ENCODE data around the gene POLK. TPM values are rescaled to one million over a fixed set of nuclear protein-coding genes. Genes with fewer than 3 reads are reported as not detected.

POLK gene
- total RNA-seq, 2 experiments from 2014 or later, result 29.8 to 30.7 TPM

DNA sequence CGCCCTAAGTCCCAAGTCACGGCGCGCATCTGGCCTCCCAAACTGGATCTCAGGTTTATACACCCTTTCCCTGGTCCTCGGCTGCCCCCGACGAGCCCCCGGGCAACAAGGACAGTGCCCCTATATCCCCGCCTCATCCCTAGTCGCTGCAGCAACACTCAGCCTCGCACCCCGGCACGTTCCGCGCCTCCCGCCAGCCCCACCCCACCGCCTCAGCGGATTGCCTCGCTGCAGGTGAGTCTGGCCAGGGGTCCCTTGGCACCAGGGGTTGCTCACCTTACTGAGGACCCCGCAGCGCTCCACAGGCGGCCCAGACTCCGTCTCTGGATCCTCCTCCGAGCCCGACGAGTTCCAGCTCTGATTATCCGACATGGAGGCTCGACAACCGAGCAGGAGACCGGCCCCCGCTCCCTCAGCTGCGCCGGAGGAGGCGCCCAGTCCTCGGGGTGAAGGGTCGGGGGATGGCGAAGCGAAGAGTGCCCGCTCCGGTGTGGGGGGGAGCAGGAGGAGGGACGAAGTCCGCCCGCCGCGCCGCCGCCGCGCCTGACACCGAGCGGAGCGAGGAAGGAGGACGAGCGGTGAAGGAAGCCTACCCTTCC, 756 bp upstream of the POLK start:
- peak; percentile 39 for DNase-seq

DNA sequence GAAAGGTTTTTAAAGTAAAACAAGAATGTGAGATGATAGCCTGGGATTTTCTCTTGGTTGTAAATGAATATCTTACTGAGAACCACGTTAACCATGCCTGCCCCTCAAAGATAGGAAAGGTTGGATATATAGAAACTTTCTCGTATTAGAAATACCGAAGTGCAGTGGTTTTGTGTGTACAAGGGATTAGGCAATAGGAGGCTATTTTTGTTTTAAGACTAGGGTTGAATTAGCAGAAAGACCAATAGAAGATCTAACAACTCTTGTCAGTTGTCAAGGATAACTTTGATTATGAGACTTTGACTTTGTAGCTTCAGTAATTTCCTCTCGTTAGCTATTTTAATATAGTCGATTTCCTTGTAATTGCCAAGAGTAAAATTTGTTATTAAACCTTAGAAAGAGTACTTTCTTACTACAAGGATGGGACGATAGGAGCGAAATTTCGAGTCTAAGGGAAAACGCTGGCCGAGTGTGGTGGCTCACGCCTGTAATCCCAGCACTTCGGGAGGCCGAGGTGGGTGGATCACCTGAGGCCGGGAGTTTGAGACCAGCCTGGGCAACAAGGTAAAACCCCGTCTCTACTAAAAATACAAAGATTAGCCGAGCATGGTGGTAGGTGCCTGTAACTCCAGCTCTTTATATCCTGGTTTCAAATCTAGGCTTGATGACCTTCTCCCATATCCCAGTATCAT, 838 bp downstream of the POLK start:
- CTCF ChIA-PET, result interaction anchor here (0.8 to 1.5 kb wide), 3 partner anchors 9 to 176 kb away, joined by 3 to 4 read pairs (median 3); partner anchors contain the start of gene HMGCR
- Mint-ChIP-seq H3K27me3 (ENCODE audit: low read depth) (no peaks in the 10 kb centered on the region), H3K4me1 (ENCODE audit: low read depth) (peaks cover 40% of the 10 kb centered on the region), H3K4me3 (peak overlapping the region; percentile 97), H3K36me3 (ENCODE audit: low read depth) (peaks cover 27% of the 10 kb centered on the region), H3K27ac (peak overlapping the region; percentile 96), H3K9me3 (ENCODE audit: insufficient read depth) (no peaks in the 10 kb centered on the region)
- POLR2A ChIA-PET, result interaction anchor here (0.8 to 1.2 kb wide), 3 partner anchors 8 to 75 kb away, joined by 3 to 5 read pairs (median 4); no protein-coding TSS in a partner anchor
- DNase-seq (no peak), ATAC-seq (no peak)

More for the DNA sequence above, 756 bp upstream of the POLK start:
- ChIA-PET POLR2A (interaction anchor here (0.7 to 1.2 kb wide), 5 partner anchors 57 to 174 kb away, joined by 3 to 6 read pairs (median 3); partner anchors contain the start of gene HMGCR), CTCF (interaction anchor here (0.9 to 1.9 kb wide), 4 partner anchors 168 to 451 kb away, joined by 3 to 7 read pairs (median 4); partner anchors contain the start of gene POC5)
- Mint-ChIP-seq H3K9me3 (ENCODE audit: insufficient read depth) (no peaks in the 10 kb centered on the region), H3K27me3 (ENCODE audit: low read depth) (no peaks in the 10 kb centered on the region), H3K4me1 (ENCODE audit: low read depth) (peaks cover 36% of the 10 kb centered on the region), H3K36me3 (ENCODE audit: low read depth) (peaks cover 20% of the 10 kb centered on the region), H3K27ac (peak overlapping the region; percentile 96), H3K4me3 (peak overlapping the region; percentile 97)
- peak; percentile 57 for ATAC-seq

GRCh38 chr5:75513841-75514240, 2.1 kb downstream of the POLK start:
- no peaks in the 10 kb centered on the region for H3K27me3 Mint-ChIP-seq (ENCODE audit: low read depth)
- H3K4me3 Mint-ChIP-seq, result no peak overlapping the region
- H3K9me3 Mint-ChIP-seq (ENCODE audit: insufficient read depth), result no peaks in the 10 kb centered on the region
- H3K27ac Mint-ChIP-seq, result no peak overlapping the region
- ATAC-seq (no peak), DNase-seq (no peak)
- ChIA-PET POLR2A (no interaction called here), CTCF (no interaction called here)
- H3K36me3 Mint-ChIP-seq (ENCODE audit: low read depth), result peaks cover 33% of the 10 kb centered on the region
- peaks cover 44% of the 10 kb centered on the region for H3K4me1 Mint-ChIP-seq (ENCODE audit: low read depth)

GRCh38 chr5:75514323-75514722, 2.6 kb downstream of the POLK start:
- no peak overlapping the region for H3K27ac Mint-ChIP-seq
- peaks cover 45% of the 10 kb centered on the region for H3K4me1 Mint-ChIP-seq (ENCODE audit: low read depth)
- ChIA-PET CTCF (no interaction called here), POLR2A (no interaction called here)
- ATAC-seq (no peak), DNase-seq (no peak)
- H3K9me3 Mint-ChIP-seq (ENCODE audit: insufficient read depth), result peaks cover 1% of the 10 kb centered on the region
- peaks cover 37% of the 10 kb centered on the region for H3K36me3 Mint-ChIP-seq (ENCODE audit: low read depth)
- no peaks in the 10 kb centered on the region for H3K27me3 Mint-ChIP-seq (ENCODE audit: low read depth)
- H3K4me3 Mint-ChIP-seq, result no peak overlapping the region

DNA sequence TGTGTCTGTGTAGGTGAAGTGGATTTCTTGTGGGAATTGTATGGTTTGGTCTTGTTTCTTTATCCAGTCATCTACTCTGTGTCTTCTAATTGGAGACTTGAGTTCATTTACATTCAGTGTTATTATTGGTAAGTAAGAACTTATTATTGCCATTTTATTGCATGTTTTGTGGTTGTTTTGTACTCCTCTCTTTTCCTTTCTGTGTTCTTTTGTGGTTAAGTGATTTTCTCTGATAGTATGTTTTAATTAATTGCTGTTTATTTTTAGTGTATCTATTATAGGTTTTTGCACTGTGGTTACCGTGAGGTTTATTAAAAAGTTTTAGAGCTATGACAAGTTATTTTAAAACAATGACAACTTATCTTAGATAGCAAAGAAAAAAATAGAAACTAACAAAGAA, 8.1 kb downstream of the POLK start:
- no peak overlapping the region for H3K27ac Mint-ChIP-seq
- DNase-seq, result no peak
- CTCF ChIA-PET, result interaction anchor here (1.7 kb wide), 1 partner anchor 14 kb away, joined by 4 read pairs; no protein-coding TSS in a partner anchor
- peaks cover 30% of the 10 kb centered on the region for H3K9me3 Mint-ChIP-seq (ENCODE audit: insufficient read depth)
- H3K4me1 Mint-ChIP-seq (ENCODE audit: low read depth), result peaks cover 35% of the 10 kb centered on the region
- H3K36me3 Mint-ChIP-seq (ENCODE audit: low read depth), result peaks cover 64% of the 10 kb centered on the region
- H3K27me3 Mint-ChIP-seq (ENCODE audit: low read depth), result no peaks in the 10 kb centered on the region
- no peak overlapping the region for H3K4me3 Mint-ChIP-seq
- POLR2A ChIA-PET, result no interaction called here
- no peak for ATAC-seq

DNA sequence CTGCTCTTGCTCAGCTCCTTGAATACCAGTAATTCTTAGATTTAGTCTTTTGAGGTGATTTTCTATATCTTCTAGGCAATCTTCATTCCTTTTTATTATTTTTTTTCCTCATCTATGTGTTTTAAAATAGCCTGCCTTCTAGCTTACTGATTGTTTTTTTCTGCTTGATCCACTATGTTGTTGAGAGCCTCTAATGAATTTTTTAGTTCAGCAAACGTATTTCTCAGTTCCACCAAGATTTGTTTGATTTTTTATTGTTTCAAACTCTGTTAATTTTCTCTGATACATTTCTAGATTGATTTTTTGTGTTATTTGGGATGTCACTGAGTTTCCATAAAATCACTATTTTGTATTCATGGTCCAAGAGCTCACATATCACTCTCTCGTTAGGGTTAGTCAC, 9.5 kb downstream of the POLK start:
- Mint-ChIP-seq H3K36me3 (ENCODE audit: low read depth) (peaks cover 56% of the 10 kb centered on the region), H3K27ac (no peak overlapping the region)
- POLR2A ChIA-PET, result interaction anchor here (0.6 to 0.8 kb wide), 2 partner anchors 9 to 136 kb away, joined by 4 read pairs; no protein-coding TSS in a partner anchor

DNA sequence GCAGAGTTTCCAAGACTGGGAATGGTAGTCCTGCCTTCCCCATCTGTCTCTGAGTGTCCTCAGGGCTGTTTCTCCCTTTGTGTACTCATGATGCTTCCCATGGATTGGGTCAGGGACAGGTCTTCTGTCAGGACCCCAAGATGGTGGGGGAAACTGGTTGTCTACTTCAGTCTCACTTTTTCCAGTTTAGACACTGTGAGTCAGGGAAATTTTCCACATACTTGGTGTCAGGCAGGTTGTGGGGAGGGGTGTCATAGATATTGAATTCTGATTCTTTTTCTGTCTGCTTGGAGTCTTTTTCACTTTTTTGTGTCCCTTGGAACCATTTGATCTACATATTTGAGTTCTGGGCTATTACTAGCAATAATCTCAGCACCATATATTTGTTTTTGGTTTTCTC, 10.3 kb downstream of the POLK start:
- Mint-ChIP-seq H3K4me3 (no peak overlapping the region), H3K36me3 (ENCODE audit: low read depth) (peaks cover 53% of the 10 kb centered on the region), H3K27ac (no peak overlapping the region), H3K4me1 (ENCODE audit: low read depth) (peaks cover 43% of the 10 kb centered on the region), H3K27me3 (ENCODE audit: low read depth) (no peaks in the 10 kb centered on the region), H3K9me3 (ENCODE audit: insufficient read depth) (peaks cover 30% of the 10 kb centered on the region)
- no peak for DNase-seq
- CTCF ChIA-PET, result no interaction called here
- ATAC-seq, result no peak
- POLR2A ChIA-PET, result no interaction called here

More for the DNA sequence above, 9.5 kb downstream of the POLK start:
- DNase-seq (no peak), ATAC-seq (no peak)
- H3K4me3 Mint-ChIP-seq, result no peak overlapping the region
- H3K9me3 Mint-ChIP-seq (ENCODE audit: insufficient read depth), result peaks cover 30% of the 10 kb centered on the region
- no peaks in the 10 kb centered on the region for H3K27me3 Mint-ChIP-seq (ENCODE audit: low read depth)
- CTCF ChIA-PET, result interaction anchor here (0.7 to 1.7 kb wide), 3 partner anchors 9 to 13 kb away, joined by 3 to 4 read pairs (median 4); partner anchors contain the start of genes CERT1 and POLK
- H3K4me1 Mint-ChIP-seq (ENCODE audit: low read depth), result peaks cover 46% of the 10 kb centered on the region

DNA sequence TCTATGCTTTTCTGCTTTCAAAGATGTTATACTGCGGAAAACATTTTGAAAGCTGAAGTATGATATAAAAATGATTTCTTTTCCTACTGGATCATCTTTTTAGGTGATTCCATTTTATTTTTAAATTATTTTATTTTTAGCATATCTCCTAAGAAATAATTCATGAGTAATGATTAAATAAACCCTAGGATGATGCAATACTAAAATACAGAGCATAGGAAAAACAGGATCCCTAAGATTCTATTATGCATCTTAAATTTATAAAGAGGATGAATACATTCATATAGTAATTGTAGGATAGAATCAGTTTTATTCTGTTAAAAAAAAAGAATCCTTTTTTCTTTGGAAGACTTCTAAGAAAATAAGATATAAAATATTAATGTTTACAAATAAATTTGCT, 10.9 kb downstream of the POLK start:
- Mint-ChIP-seq H3K9me3 (ENCODE audit: insufficient read depth) (peaks cover 30% of the 10 kb centered on the region), H3K36me3 (ENCODE audit: low read depth) (peaks cover 52% of the 10 kb centered on the region), H3K4me1 (ENCODE audit: low read depth) (peaks cover 43% of the 10 kb centered on the region), H3K4me3 (no peak overlapping the region), H3K27ac (no peak overlapping the region), H3K27me3 (ENCODE audit: low read depth) (no peaks in the 10 kb centered on the region)
- ATAC-seq (no peak), DNase-seq (no peak)
- CTCF ChIA-PET, result no interaction called here
- POLR2A ChIA-PET, result no interaction called here

GRCh38 chr5:75523275-75523674, 11.6 kb downstream of the POLK start:
- Mint-ChIP-seq H3K36me3 (ENCODE audit: low read depth) (peaks cover 45% of the 10 kb centered on the region), H3K27me3 (ENCODE audit: low read depth) (no peaks in the 10 kb centered on the region), H3K4me3 (no peak overlapping the region), H3K9me3 (ENCODE audit: insufficient read depth) (peaks cover 30% of the 10 kb centered on the region), H3K27ac (no peak overlapping the region), H3K4me1 (ENCODE audit: low read depth) (peaks cover 38% of the 10 kb centered on the region)
- ATAC-seq, result no peak
- ChIA-PET CTCF (no interaction called here), POLR2A (no interaction called here)
- DNase-seq, result no peak

DNA sequence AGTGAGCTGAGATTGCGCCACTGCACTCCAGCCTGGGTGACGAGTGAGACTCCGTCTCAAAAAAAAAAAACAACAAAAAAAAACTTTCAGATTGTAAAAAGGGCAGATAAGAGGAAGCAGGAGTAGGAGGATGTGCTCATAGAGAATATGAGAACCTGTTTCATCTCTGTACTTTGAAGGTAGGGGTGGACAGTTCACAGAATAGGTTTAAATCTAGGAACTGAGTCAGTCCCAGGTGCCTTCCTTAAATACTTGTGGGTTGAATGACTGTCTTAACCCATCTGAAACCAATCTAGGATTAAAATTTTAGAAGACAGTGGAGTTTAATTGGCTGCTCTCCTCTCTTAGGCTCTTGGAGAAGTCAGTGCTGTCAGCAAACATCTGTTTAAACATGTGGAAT, 12.4 kb downstream of the POLK start:
- Mint-ChIP-seq H3K36me3 (ENCODE audit: low read depth) (peaks cover 43% of the 10 kb centered on the region), H3K9me3 (ENCODE audit: insufficient read depth) (peaks cover 30% of the 10 kb centered on the region), H3K4me1 (ENCODE audit: low read depth) (peaks cover 33% of the 10 kb centered on the region), H3K27me3 (ENCODE audit: low read depth) (no peaks in the 10 kb centered on the region), H3K4me3 (no peak overlapping the region), H3K27ac (no peak overlapping the region)
- ChIA-PET CTCF (no interaction called here), POLR2A (no interaction called here)
- DNase-seq (no peak), ATAC-seq (no peak)

GRCh38 chr5:75524591-75524990, 12.9 kb downstream of the POLK start:
- no peak for DNase-seq
- Mint-ChIP-seq H3K4me1 (ENCODE audit: low read depth) (peaks cover 28% of the 10 kb centered on the region), H3K27ac (no peak overlapping the region), H3K36me3 (ENCODE audit: low read depth) (peaks cover 39% of the 10 kb centered on the region), H3K27me3 (ENCODE audit: low read depth) (no peaks in the 10 kb centered on the region), H3K9me3 (ENCODE audit: insufficient read depth) (peaks cover 27% of the 10 kb centered on the region), H3K4me3 (no peak overlapping the region)
- CTCF ChIA-PET, result no interaction called here
- ATAC-seq, result no peak
- POLR2A ChIA-PET, result no interaction called here

DNA sequence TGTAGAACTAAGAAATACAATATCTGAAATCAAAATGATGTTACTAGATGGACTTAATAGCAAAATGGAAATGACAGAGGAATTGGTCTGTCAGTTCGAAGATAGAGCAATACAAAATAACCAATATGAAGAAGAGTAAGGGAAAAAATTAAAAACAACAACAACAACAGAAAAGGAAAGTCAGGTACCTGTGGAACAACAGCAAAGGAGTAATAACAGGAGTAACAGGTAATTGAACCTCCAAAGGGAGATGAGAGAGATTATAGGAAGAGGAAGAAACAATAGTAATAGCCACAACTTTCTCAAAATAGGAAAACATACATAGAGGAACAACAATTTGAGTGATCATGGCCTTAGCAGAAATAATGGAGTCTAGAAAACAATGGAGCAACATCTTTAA, 13.7 kb downstream of the POLK start:
- peaks cover 35% of the 10 kb centered on the region for H3K36me3 Mint-ChIP-seq (ENCODE audit: low read depth)
- ChIA-PET CTCF (no interaction called here), POLR2A (no interaction called here)
- H3K4me3 Mint-ChIP-seq, result no peak overlapping the region
- H3K27me3 Mint-ChIP-seq (ENCODE audit: low read depth), result no peaks in the 10 kb centered on the region
- ATAC-seq, result no peak
- no peak overlapping the region for H3K27ac Mint-ChIP-seq
- H3K9me3 Mint-ChIP-seq (ENCODE audit: insufficient read depth), result peaks cover 20% of the 10 kb centered on the region
- peaks cover 25% of the 10 kb centered on the region for H3K4me1 Mint-ChIP-seq (ENCODE audit: low read depth)
- DNase-seq, result no peak

Measured in activated CD8-positive, alpha-beta T cell treated with anti-CD3 and anti-CD28 coated beads, Interleukin-2, amount 10 ng/mL, durations not matched to agents 7 days and 5 days (primary cell).